Measurements from ENCODE around the gene MLXIP. TPM values are rescaled to one million over a fixed set of nuclear protein-coding genes. Genes with fewer than 3 reads are reported as not detected.

Gene MLXIP
- total RNA-seq, 1 donor from 2014 or later = 48.7 TPM

DNA sequence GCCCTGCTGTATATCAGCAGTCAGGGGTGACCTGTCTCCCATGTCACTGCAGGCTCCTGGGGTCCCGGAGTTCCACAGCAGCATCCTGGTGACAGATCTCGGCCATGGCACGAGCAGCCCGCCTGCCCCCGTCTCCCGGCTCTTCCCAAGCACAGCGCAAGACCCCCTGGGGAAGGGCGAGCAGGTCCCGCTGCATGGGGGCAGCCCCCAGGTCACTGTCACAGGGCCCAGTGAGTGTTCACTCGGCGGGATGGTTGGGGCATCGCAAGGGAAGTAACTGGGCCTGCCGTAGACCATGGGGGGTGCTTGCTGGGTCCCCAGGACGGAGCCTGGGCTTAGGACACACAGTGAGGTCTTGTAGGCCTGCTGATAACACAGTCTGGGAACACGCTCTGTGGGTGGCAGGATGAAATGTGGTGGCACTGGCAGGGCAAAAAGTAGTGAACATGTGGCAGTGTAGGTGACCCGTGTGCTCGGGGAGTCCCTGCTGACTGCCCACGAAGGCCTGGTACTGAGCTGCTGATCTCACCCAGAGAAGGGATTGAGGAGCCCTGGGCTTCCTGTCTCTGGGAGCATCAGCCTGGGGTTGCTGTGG lies 57.0 kb downstream of the MLXIP start:
- Mint-ChIP-seq H3K4me1 (ENCODE audit: low read depth) (no peaks in the 10 kb centered on the region), H3K4me3 (ENCODE audit: low read depth) (no peak overlapping the region), H3K36me3 (ENCODE audit: insufficient read depth) (peaks cover 10% of the 10 kb centered on the region), H3K27me3 (no peaks in the 10 kb centered on the region), H3K27ac (no peak overlapping the region), H3K9me3 (ENCODE audit: low read depth) (no peaks in the 10 kb centered on the region)
- no peak for DNase-seq (ENCODE audit: low spot score, unreplicated experiment)
- TF ChIP-seq, protein P1, sequence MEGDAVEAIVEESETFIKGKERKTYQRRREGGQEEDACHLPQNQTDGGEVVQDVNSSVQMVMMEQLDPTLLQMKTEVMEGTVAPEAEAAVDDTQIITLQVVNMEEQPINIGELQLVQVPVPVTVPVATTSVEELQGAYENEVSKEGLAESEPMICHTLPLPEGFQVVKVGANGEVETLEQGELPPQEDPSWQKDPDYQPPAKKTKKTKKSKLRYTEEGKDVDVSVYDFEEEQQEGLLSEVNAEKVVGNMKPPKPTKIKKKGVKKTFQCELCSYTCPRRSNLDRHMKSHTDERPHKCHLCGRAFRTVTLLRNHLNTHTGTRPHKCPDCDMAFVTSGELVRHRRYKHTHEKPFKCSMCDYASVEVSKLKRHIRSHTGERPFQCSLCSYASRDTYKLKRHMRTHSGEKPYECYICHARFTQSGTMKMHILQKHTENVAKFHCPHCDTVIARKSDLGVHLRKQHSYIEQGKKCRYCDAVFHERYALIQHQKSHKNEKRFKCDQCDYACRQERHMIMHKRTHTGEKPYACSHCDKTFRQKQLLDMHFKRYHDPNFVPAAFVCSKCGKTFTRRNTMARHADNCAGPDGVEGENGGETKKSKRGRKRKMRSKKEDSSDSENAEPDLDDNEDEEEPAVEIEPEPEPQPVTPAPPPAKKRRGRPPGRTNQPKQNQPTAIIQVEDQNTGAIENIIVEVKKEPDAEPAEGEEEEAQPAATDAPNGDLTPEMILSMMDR (IDR thresholded peaks at IDR 0.05; ENCODE audit: unreplicated experiment) = no peak

- Mint-ChIP-seq H3K4me1 (ENCODE audit: low read depth) (no peaks in the 10 kb centered on the region), H3K9me3 (ENCODE audit: low read depth) (no peaks in the 10 kb centered on the region), H3K27me3 (no peaks in the 10 kb centered on the region), H3K27ac (no peak overlapping the region), H3K36me3 (ENCODE audit: insufficient read depth) (peaks cover 12% of the 10 kb centered on the region), H3K4me3 (ENCODE audit: low read depth) (no peak overlapping the region)
- DNase-seq (ENCODE audit: low spot score, unreplicated experiment) = no peak
- TF ChIP-seq, protein P1 (IDR thresholded peaks at IDR 0.05; ENCODE audit: unreplicated experiment) = peak; percentile 42
Measured at GRCh38 chr12:122137229-122137628, 58.7 kb downstream of the MLXIP start.

GRCh38 chr12:122137681-122138080 lies 59.1 kb downstream of the MLXIP start:
- Mint-ChIP-seq H3K36me3 (ENCODE audit: insufficient read depth) (peaks cover 15% of the 10 kb centered on the region), H3K4me1 (ENCODE audit: low read depth) (no peaks in the 10 kb centered on the region), H3K27me3 (no peaks in the 10 kb centered on the region), H3K27ac (no peak overlapping the region), H3K9me3 (ENCODE audit: low read depth) (no peaks in the 10 kb centered on the region), H3K4me3 (ENCODE audit: low read depth) (no peak overlapping the region)
- no peak for DNase-seq (ENCODE audit: low spot score, unreplicated experiment)
- TF ChIP-seq, protein P1 (IDR thresholded peaks at IDR 0.05; ENCODE audit: unreplicated experiment) = no peak

DNA sequence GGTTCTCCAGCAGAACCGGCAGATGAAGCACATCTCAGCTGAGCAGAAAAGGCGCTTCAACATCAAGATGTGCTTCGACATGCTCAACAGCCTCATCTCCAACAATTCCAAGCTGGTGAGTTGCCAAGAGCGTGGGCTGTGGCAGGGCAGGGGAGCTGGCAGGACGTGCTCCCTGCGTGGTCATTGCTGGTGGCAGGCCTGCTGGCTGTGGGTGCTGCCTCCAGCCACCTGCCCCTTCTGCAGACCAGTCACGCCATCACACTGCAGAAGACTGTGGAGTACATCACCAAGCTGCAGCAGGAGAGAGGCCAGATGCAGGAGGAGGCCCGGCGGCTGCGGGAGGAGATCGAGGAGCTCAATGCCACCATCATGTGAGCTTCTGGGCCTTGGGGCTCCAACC lies 59.6 kb downstream of the MLXIP start:
- no peak overlapping the region for H3K27ac Mint-ChIP-seq
- no peaks in the 10 kb centered on the region for H3K4me1 Mint-ChIP-seq (ENCODE audit: low read depth)
- H3K36me3 Mint-ChIP-seq (ENCODE audit: insufficient read depth) = peaks cover 15% of the 10 kb centered on the region
- no peak for DNase-seq (ENCODE audit: low spot score, unreplicated experiment)
- H3K4me3 Mint-ChIP-seq (ENCODE audit: low read depth) = no peak overlapping the region
- TF ChIP-seq, protein P1 (IDR thresholded peaks at IDR 0.05; ENCODE audit: unreplicated experiment) = no peak
- no peaks in the 10 kb centered on the region for H3K27me3 Mint-ChIP-seq
- H3K9me3 Mint-ChIP-seq (ENCODE audit: low read depth) = no peaks in the 10 kb centered on the region

DNA sequence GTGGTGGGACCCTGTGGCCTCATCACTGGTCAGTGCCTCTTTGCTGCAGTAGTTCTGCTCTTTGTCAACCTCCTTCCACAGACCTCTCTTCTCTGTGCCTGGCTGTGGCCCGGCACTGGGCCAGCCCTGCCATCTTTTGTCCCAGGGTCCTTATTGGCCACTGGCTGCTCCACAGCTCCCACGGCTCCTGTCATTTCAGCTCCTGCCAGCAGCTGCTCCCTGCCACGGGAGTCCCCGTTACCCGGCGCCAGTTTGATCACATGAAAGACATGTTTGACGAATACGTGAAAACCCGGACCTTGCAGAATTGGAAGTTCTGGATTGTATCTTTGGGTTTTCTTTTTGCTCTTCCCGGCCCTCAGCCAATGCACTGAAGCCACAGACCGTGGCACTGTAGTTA lies 60.1 kb downstream of the MLXIP start:
- no peak for DNase-seq (ENCODE audit: low spot score, unreplicated experiment)
- Mint-ChIP-seq H3K36me3 (ENCODE audit: insufficient read depth) (peaks cover 15% of the 10 kb centered on the region), H3K27ac (no peak overlapping the region), H3K9me3 (ENCODE audit: low read depth) (no peaks in the 10 kb centered on the region), H3K4me3 (ENCODE audit: low read depth) (no peak overlapping the region), H3K4me1 (ENCODE audit: low read depth) (no peaks in the 10 kb centered on the region), H3K27me3 (no peaks in the 10 kb centered on the region)
- TF ChIP-seq, protein P1 (IDR thresholded peaks at IDR 0.05; ENCODE audit: unreplicated experiment) = no peak
